Calu3 (cell line): ENCODE results near the gene PTRHD1. TPM values are rescaled to one million over a fixed set of nuclear protein-coding genes. Genes with fewer than 3 reads are reported as not detected.

Experiments
- Bru-seq: library from RNA; stranded (reverse); fragments of 400-500 nt; gene quantifications from one replicate; lab custom pipeline; 2021; lab: Mats Ljungman, UMichigan
- BruChase-seq, 2 experiments: library from RNA; stranded (reverse); fragments of 400-500 nt; gene quantifications; one replicate each; lab custom pipeline; 2021; lab: Mats Ljungman, UMichigan
- BruUV-seq: library from RNA; stranded (reverse); fragments of 400-500 nt; replicated peaks from 2 replicates; lab custom pipeline; 2021; lab: Mats Ljungman, UMichigan
- CTCF ChIA-PET: fragments of 300-600 bp; sonication (Branson Sonifier 250); formaldehyde crosslinking; loops from one replicate; lab custom pipeline; 2022; ENCODE audit warnings: antibody characterized with exemption; lab: Charles Lee
- DNase-seq: peaks from one replicate; pipeline ENCODE4 v3.0.0; 2022
- H3K27ac Mint-ChIP-seq: one replicate; pipeline ENCODE4 v1.8.0; 2022; ENCODE audit warnings: mixed read lengths; ENCODE audit not compliant: unreplicated experiment
- H3K27me3 Mint-ChIP-seq: one replicate; pipeline ENCODE4 v1.8.0; 2022; ENCODE audit warnings: mixed read lengths; ENCODE audit not compliant: unreplicated experiment
- H3K36me3 Mint-ChIP-seq: one replicate; pipeline ENCODE4 v1.8.0; 2022; ENCODE audit warnings: mild to moderate bottlenecking, moderate library complexity, mixed read lengths; ENCODE audit not compliant: insufficient read depth, unreplicated experiment
- H3K4me1 Mint-ChIP-seq: one replicate; pipeline ENCODE4 v1.8.0; 2022; ENCODE audit warnings: mild to moderate bottlenecking, low read depth, mixed read lengths; ENCODE audit not compliant: unreplicated experiment
- H3K4me3 Mint-ChIP-seq: one replicate; pipeline ENCODE4 v1.8.0; 2022; ENCODE audit warnings: mild to moderate bottlenecking, low read depth, moderate library complexity, mixed read lengths; ENCODE audit not compliant: unreplicated experiment
- H3K9me3 Mint-ChIP-seq: one replicate; pipeline ENCODE4 v1.8.0; 2022; ENCODE audit warnings: low read depth, mixed read lengths; ENCODE audit not compliant: unreplicated experiment
- intact Hi-C: fragments of 100-400 bp; cut with micrococcal nuclease; formaldehyde crosslinking; loops from one replicate; pipeline ENCODE4 v1.10.0; 2022; ENCODE audit not compliant: unreplicated experiment
- long read RNA-seq: library from polyadenylated mRNA; stranded (forward); transcript quantifications from one replicate; pipeline ENCODE4 v2.0.0, GENCODE V29; 2022
- total RNA-seq: library from RNA; stranded (reverse); gene quantifications from 2 replicates; pipeline ENCODE4 v1.2.3, GENCODE V29; 2022
- TF ChIP-seq, protein P1 (sequence below): fragments of 200-600 bp; IDR thresholded peaks from one replicate; pipeline ENCODE4 v1.8.0; 2022; ENCODE audit warnings: antibody characterized with exemption; ENCODE audit not compliant: unreplicated experiment

The PTRHD1 gene, protein sequence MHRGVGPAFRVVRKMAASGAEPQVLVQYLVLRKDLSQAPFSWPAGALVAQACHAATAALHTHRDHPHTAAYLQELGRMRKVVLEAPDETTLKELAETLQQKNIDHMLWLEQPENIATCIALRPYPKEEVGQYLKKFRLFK
- 22.3 and 23.8 TPM in 2 replicates for total RNA-seq
- percentile 61 among the genes with signal in this experiment for Bru-seq, nascent RNA
- percentile 78 among the genes with signal in this experiment for BruChase-seq, experiment 1, labeled RNA remaining after a 6-hour chase
- BruChase-seq, experiment 2, labeled RNA remaining after a 2-hour chase = percentile 57 among the genes with signal in this experiment
- long read RNA-seq, transcript PTRHD1-201 (2 exons, 1,105 nt) = major isoform, 76 of 76 reads
- long read RNA-seq, partial matches to known transcripts = 0 of 76 reads
- long read RNA-seq, other reads (novel, unspliced or antisense) = 0 of 76 reads

DNA sequence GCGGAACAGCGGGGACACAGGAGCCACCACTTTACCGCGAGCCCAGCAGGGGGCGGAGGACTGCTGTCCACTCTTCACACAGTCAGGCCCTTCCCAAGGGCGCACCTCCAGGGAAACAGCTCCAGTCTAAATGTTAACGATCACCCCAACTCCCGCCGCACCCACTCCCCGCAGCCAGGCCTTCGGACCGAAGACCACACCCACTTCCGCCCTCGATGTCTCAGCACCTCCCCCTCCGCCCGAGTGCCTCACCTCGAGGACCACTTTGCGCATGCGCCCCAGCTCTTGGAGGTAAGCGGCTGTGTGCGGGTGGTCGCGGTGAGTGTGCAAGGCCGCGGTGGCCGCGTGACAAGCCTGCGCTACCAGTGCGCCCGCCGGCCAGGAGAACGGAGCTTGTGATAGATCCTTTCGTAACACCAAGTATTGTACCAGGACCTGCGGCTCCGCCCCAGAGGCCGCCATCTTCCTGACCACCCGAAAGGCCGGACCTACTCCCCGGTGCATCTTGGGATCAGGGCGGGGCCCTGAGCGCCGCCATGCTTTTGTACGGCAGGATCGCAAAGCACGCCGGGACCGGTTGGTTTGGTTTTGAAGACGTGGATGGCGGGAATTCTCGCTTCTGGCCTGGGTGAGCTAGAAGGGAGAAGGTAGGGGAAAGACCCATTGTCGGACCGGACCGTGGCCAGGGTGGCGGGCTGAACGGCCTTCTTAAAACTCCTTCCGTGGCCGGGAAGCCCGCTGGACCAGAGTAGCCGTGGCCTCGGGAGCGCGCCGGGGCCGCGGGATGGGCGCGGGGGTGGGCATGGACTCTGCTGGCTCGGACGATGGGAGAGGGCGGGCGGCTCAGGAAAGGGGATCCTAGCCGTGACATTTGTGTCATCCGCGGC is at the start of gene PTRHD1, which contains the start of gene CENPO:
PTRHD1 (minus strand) TSS at position 518 of the 887 bp plus-strand sequence; CDS start at position 504, 14 bp downstream.
CENPO (plus strand) TSS at position 552 of the 887 bp plus-strand sequence. CDS start 495 bp downstream, outside the sequence.
- H3K36me3 Mint-ChIP-seq = peaks cover 44% of the 10 kb centered on the region
- CTCF ChIA-PET = interaction anchor here (0.5 to 2.0 kb wide), 12 partner anchors 14 to 717 kb away, joined by 3 to 14 read pairs (median 4); partner anchors contain the start of gene SF3B6
- H3K4me3 Mint-ChIP-seq = peak within 1 kb of the TSS; percentile 83
- TF ChIP-seq, protein P1, sequence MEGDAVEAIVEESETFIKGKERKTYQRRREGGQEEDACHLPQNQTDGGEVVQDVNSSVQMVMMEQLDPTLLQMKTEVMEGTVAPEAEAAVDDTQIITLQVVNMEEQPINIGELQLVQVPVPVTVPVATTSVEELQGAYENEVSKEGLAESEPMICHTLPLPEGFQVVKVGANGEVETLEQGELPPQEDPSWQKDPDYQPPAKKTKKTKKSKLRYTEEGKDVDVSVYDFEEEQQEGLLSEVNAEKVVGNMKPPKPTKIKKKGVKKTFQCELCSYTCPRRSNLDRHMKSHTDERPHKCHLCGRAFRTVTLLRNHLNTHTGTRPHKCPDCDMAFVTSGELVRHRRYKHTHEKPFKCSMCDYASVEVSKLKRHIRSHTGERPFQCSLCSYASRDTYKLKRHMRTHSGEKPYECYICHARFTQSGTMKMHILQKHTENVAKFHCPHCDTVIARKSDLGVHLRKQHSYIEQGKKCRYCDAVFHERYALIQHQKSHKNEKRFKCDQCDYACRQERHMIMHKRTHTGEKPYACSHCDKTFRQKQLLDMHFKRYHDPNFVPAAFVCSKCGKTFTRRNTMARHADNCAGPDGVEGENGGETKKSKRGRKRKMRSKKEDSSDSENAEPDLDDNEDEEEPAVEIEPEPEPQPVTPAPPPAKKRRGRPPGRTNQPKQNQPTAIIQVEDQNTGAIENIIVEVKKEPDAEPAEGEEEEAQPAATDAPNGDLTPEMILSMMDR = peak; percentile 77
- peak within 1 kb of the TSS; percentile 93 for H3K27ac Mint-ChIP-seq
- DNase-seq = peak; percentile 96
- H3K27me3 Mint-ChIP-seq = no peaks in the 10 kb centered on the region
- peaks cover 35% of the 10 kb centered on the region for H3K4me1 Mint-ChIP-seq
- H3K9me3 Mint-ChIP-seq = no peaks in the 10 kb centered on the region
- no TSS peak for BruUV-seq
- intact Hi-C loops = no loop called here

GRCh38 chr2:24842081-24843050 is 49.2 kb upstream of the PTRHD1 start:
- no TSS peak for BruUV-seq
- no peak for DNase-seq
- H3K4me3 Mint-ChIP-seq = no peak overlapping the region
- intact Hi-C loops = no loop called here
- H3K27ac Mint-ChIP-seq = no peak overlapping the region
- H3K4me1 Mint-ChIP-seq = no peaks in the 10 kb centered on the region
- H3K27me3 Mint-ChIP-seq = no peaks in the 10 kb centered on the region
- peaks cover 20% of the 10 kb centered on the region for H3K36me3 Mint-ChIP-seq
- no peaks in the 10 kb centered on the region for H3K9me3 Mint-ChIP-seq
- CTCF ChIA-PET = no interaction called here
- TF ChIP-seq, protein P1 = no peak

DNA sequence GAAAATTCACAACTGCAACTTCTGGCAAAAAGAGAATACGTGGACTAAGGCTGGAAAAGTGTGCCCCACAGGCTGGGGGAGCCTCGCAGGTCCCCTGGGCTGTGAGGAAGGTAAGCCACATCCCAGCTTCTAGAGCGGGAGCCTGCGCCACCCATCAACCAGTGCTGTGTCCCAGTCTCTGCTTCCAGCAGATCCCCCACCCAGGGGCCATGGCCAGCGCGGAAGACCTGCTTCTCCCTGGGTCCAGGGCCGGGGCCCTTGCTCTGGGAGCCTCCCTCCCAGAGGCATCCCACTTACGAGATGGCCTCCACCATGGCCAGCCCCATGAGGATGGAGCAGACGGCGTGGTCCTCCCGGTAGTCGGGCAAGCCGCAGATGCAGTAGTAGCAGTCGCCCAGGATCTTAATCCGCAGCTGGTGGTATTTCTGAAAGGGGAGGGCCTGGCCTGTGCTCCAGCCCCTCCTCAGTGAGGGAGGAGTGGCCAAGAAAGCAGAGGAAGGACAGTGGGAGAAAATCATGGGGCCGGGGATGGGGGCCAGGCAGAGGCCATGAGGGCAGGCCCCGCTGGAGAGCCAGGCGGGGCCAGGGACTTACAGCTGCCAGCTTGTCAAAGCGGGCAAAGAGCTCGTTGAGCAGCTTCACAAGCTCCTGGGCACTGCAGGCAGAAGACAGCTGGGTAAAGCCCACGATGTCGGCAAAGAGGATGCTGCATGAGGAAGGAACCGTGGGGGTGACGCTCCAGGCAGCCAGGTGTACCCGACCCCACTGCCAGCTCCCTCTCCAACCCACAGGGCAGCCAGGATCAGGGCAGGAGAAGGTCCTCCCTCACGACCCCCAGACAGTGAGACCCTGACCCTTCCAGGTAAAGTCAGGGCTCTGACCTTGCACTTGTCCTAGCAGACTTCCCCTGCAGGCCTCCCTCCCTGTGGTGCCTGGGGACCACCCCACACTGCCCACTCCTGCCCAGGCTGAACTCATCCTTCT is 48.1 kb upstream of the PTRHD1 start:
- DNase-seq = no peak
- Mint-ChIP-seq H3K4me1 (no peaks in the 10 kb centered on the region), H3K9me3 (no peaks in the 10 kb centered on the region), H3K4me3 (no peak overlapping the region), H3K36me3 (peaks cover 20% of the 10 kb centered on the region), H3K27me3 (no peaks in the 10 kb centered on the region), H3K27ac (no peak overlapping the region)
- intact Hi-C loops = no loop called here
- CTCF ChIA-PET = no interaction called here
- no TSS peak for BruUV-seq
- TF ChIP-seq, protein P1 = no peak
